HepG2 (cell line): ENCODE measurements around the gene EXOC6B. TPM values are rescaled to one million over a fixed set of nuclear protein-coding genes. Genes with fewer than 3 reads are reported as not detected.

Source experiments
- ATAC-seq: fragments of 200-7000 bp; cut with Tn5 transposase; 3 replicates; pipeline ENCODE4 v1.9.1; 2020; ENCODE audit warnings: mild to moderate bottlenecking, moderate library complexity
- BruUV-seq: library from RNA; stranded (reverse); fragments of 400-500 nt; replicated peaks from 2 replicates; lab custom pipeline; 2021; lab: Mats Ljungman, UMichigan
- CTCF ChIA-PET: fragments of 300-600 bp; formaldehyde crosslinking; extraction: SDS; loops from one replicate; lab custom pipeline; 2021; ENCODE audit warnings: low total read pairs, inconsistent platforms, low intra/inter-chr PET ratio; lab: Yijun Ruan, JAX
- POLR2A ChIA-PET: fragments of 350-600 bp; sonication (Branson Sonifier 250); formaldehyde crosslinking; loops from one replicate; lab custom pipeline; 2020; ENCODE audit warnings: antibody characterized with exemption, inconsistent platforms; lab: Yijun Ruan, JAX
- DNase-seq: peaks from one replicate; pipeline ENCODE4 v3.0.0-alpha.2; 2015; ENCODE audit warnings: low spot score
- FAIRE-seq: peaks from 3 replicates; lab custom pipeline; 2011; peaks lifted over from hg19 to GRCh38; lab: Jason Lieb, UNC
- H2AFZ ChIP-seq: one replicate; pipeline ENCODE4 v1.6.1; 2011; ENCODE audit warnings: low read length, inconsistent platforms
- H3K27ac ChIP-seq: fragments of 300-600 bp; 3 replicates; pipeline ENCODE4 v1.8.0; 2011; ENCODE audit warnings: mixed run types, mild to moderate bottlenecking, mixed read lengths, low read length, inconsistent platforms; ENCODE audit not compliant: insufficient read depth; ENCODE audit errors: extremely low read length
- H3K27me3 ChIP-seq, 2 experiments: fragments of 200-600 bp in 1 of 2; 2 replicates in 1 of 2; 3 replicates in 1 of 2; pipeline versions ENCODE4 v1.6.0 to v1.8.0; 2011; ENCODE audit warnings: low read length in 2 of 2, mild to moderate bottlenecking in 2 of 2, moderate library complexity in 2 of 2, inconsistent platforms in 1 of 2; ENCODE audit not compliant: insufficient read depth in 2 of 2, control insufficient read depth in 1 of 2
- H3K36me3 ChIP-seq, 2 experiments: fragments of 200-600 bp in 1 of 2; replicated peaks in 1 of 2; 2 replicates in 1 of 2; 3 replicates in 1 of 2; pipeline versions ENCODE4 v1.5.1 to v1.8.0; 2011; ENCODE audit warnings: low read length in 2 of 2, inconsistent platforms in 1 of 2; ENCODE audit not compliant: insufficient read depth in 2 of 2, control insufficient read depth in 1 of 2
- H3K4me1 ChIP-seq: 2 replicates; pipeline ENCODE4 v1.5.1; 2012; ENCODE audit warnings: low read length, inconsistent platforms; ENCODE audit not compliant: insufficient read depth
- H3K4me2 ChIP-seq: 2 replicates; pipeline ENCODE4 v1.6.0; 2011; ENCODE audit warnings: low read depth, low read length, inconsistent platforms
- H3K4me3 ChIP-seq, 3 experiments: fragments of 200-600 bp in 1 of 3; sonication (generic), shearing (Covaris generic) in 1 of 3; replicated peaks in 1 of 3; 2 replicates each; pipeline ENCODE4 v1.5.1; 2011 to 2016; ENCODE audit warnings: low read length in 3 of 3, inconsistent platforms in 2 of 3, low read depth in 2 of 3, mild to moderate bottlenecking in 2 of 3, control low read depth in 1 of 3, mixed read lengths in 1 of 3; ENCODE audit not compliant: insufficient read depth in 1 of 3
- H3K79me2 ChIP-seq: one replicate; pipeline ENCODE4 v1.6.1; 2011; ENCODE audit warnings: low read length, inconsistent platforms; ENCODE audit not compliant: insufficient read depth
- H3K9ac ChIP-seq: 2 replicates; pipeline ENCODE4 v1.6.0; 2011; ENCODE audit warnings: mild to moderate bottlenecking, low read depth, low read length, inconsistent platforms; ENCODE audit not compliant: insufficient read depth
- H3K9me3 ChIP-seq: 2 replicates; pipeline ENCODE4 v1.5.1; 2012; ENCODE audit warnings: mild to moderate bottlenecking, low read length
- H4K20me1 ChIP-seq: 2 replicates; pipeline ENCODE4 v1.6.0; 2011; ENCODE audit warnings: inconsistent platforms, mild to moderate bottlenecking, low read length, moderate library complexity; ENCODE audit not compliant: insufficient read depth
- ADNP ChIP-seq: sonication (generic); formaldehyde crosslinking; IDR thresholded peaks from 2 replicates; pipeline ENCODE4 v1.4.0; 2020; ENCODE audit warnings: missing genetic modification reagents
- AGO1 ChIP-seq: fragments of 200-400 bp; formaldehyde crosslinking; IDR thresholded peaks from 2 replicates; pipeline ENCODE4 v1.6.1; 2017; ENCODE audit warnings: mild to moderate bottlenecking, low read depth, low read length, moderate library complexity; ENCODE audit not compliant: poor library complexity, severe bottlenecking
- CHCHD3 ChIP-seq: sonication (generic); formaldehyde crosslinking; IDR thresholded peaks from 2 replicates; pipeline ENCODE4 v1.8.0; 2022; ENCODE audit warnings: mild to moderate bottlenecking, missing genetic modification reagents, moderate library complexity
- EP300 ChIP-seq, 3 experiments: sonication (generic) in 1 of 3; formaldehyde crosslinking in 1 of 3; IDR thresholded peaks; 2 replicates each; pipeline versions ENCODE4 v1.5.1 to v1.6.1; 2011 to 2020; ENCODE audit warnings: low read depth in 2 of 3, low read length in 2 of 3, borderline replicate concordance in 1 of 3, improper control_type of control experiment in 1 of 3, mild to moderate bottlenecking in 1 of 3, missing genetic modification reagents in 1 of 3, moderate library complexity in 1 of 3
- GATA4 ChIP-seq: sonication (generic); IDR thresholded peaks from 2 replicates; pipeline ENCODE4 v1.6.1; 2016; ENCODE audit warnings: antibody characterized with exemption, low read depth, borderline replicate concordance
- HNRNPLL ChIP-seq: fragments of 200-400 bp; formaldehyde crosslinking; IDR thresholded peaks from 2 replicates; pipeline ENCODE4 v1.6.1; 2017; ENCODE audit warnings: mild to moderate bottlenecking, low read depth, low read length; ENCODE audit not compliant: poor library complexity, severe bottlenecking
- IKZF1 ChIP-seq: fragments of 450-650 bp; IDR thresholded peaks from 2 replicates; pipeline ENCODE4 v1.7.1; 2016
- RARA ChIP-seq: IDR thresholded peaks from 2 replicates; pipeline ENCODE4 v1.6.1; 2016; ENCODE audit warnings: missing genetic modification reagents, missing compliant biosample characterization
- SPEN ChIP-seq: sonication (generic); formaldehyde crosslinking; IDR thresholded peaks from 2 replicates; pipeline ENCODE4 v1.5.1; 2020; ENCODE audit warnings: low read depth, mild to moderate bottlenecking, missing genetic modification reagents
- STAG1 ChIP-seq: sonication (generic); formaldehyde crosslinking; IDR thresholded peaks from 2 replicates; pipeline ENCODE4 v1.4.0; 2020; ENCODE audit warnings: missing genetic modification reagents
- U2AF1 ChIP-seq: fragments of 200-400 bp; formaldehyde crosslinking; optimal IDR thresholded peaks from 2 replicates; pipeline ENCODE3; 2017; ENCODE audit warnings: mild to moderate bottlenecking, low read depth, low read length
- ZFAT ChIP-seq: sonication (generic); formaldehyde crosslinking; conservative IDR thresholded peaks from 2 replicates; pipeline ENCODE4 v1.8.1; 2023; ENCODE audit warnings: missing genetic modification reagents, inconsistent platforms
- ZMYM2 ChIP-seq: sonication (generic); formaldehyde crosslinking; IDR thresholded peaks from 2 replicates; pipeline ENCODE4 v1.8.0; 2022; ENCODE audit warnings: mild to moderate bottlenecking, missing genetic modification reagents
- ZNF3 ChIP-seq: IDR thresholded peaks from 2 replicates; pipeline ENCODE4 v1.7.0; 2017; ENCODE audit warnings: inconsistent platforms
- ZNF546 ChIP-seq: sonication (generic); formaldehyde crosslinking; conservative IDR thresholded peaks from 2 replicates; pipeline ENCODE4 v1.8.1; 2023; ENCODE audit warnings: mild to moderate bottlenecking, missing genetic modification reagents
- WGBS: methylation state at CpG from one replicate; pipeline ENCODE4 v1.1.6; 2017; ENCODE audit warnings: low lambda C conversion rate; 5-methylcytosine and 5-hydroxymethylcytosine counted together
- in situ Hi-C: cut with HindIII; loops from 2 replicates; pipeline ENCODE4 v1.10.0; 2017; ENCODE audit warnings: low pct_unique_long_range_greater_than_20kb; ENCODE audit not compliant: extremely low pct_ligation_motif_present
- intact Hi-C: fragments of 100-400 bp; cut with micrococcal nuclease; formaldehyde crosslinking; loops from one replicate; pipeline ENCODE4 v1.10.0; 2022; ENCODE audit not compliant: unreplicated experiment
- polyA plus RNA-seq, 8 experiments: library from polyadenylated mRNA; depleted of rRNA in 3 of 8; stranded (reverse) in 7 of 8; unstranded in 1 of 8; fragments of >200 nt; fragmentation: Illumina TruSeq in 4 of 8; extraction: Trizol in 4 of 8; gene quantifications; 2 replicates each; pipeline versions ENCODE4 v1.2.1 to v1.2.3, GENCODE V29; 2011 to 2016; ENCODE audit warnings: low read depth in 4 of 8, missing spikeins in 1 of 8, mixed read lengths in 1 of 8; ENCODE audit not compliant: insufficient read depth in 1 of 8
- total RNA-seq, 5 experiments: library from RNA; depleted of rRNA; stranded (reverse); fragments of >200 nt; fragmentation: Illumina TruSeq; extraction: Trizol; gene quantifications; 2 replicates each; pipeline ENCODE4 v1.2.3, GENCODE V29; 2016; ENCODE audit warnings: low read depth in 1 of 5
- TF ChIP-seq, protein P1 (sequence below): IDR thresholded peaks from 2 replicates; pipeline ENCODE4 v1.6.1; 2016; ENCODE audit warnings: mild to moderate bottlenecking, missing biosample characterization, missing genetic modification reagents
- TF ChIP-seq, protein P2 (sequence below): sonication (generic); formaldehyde crosslinking; IDR thresholded peaks from 2 replicates; pipeline ENCODE4 v1.4.0; 2020; ENCODE audit warnings: low read depth, missing genetic modification reagents
- TF ChIP-seq, protein P3 (sequence below): sonication (generic); formaldehyde crosslinking; IDR thresholded peaks from 2 replicates; pipeline ENCODE4 v1.4.0; 2020; ENCODE audit warnings: mild to moderate bottlenecking, missing genetic modification reagents
- TF ChIP-seq, protein P4 (sequence below): IDR thresholded peaks from 2 replicates; pipeline ENCODE4 v1.6.1; 2016; ENCODE audit warnings: low read depth, borderline replicate concordance

EXOC6B gene
- total and polyA plus RNA-seq, 2 of the 13 experiments (the other 11 are each of a cell fraction or from before 2014, with no cell fraction given): 9.1 to 15.9 TPM

DNA sequence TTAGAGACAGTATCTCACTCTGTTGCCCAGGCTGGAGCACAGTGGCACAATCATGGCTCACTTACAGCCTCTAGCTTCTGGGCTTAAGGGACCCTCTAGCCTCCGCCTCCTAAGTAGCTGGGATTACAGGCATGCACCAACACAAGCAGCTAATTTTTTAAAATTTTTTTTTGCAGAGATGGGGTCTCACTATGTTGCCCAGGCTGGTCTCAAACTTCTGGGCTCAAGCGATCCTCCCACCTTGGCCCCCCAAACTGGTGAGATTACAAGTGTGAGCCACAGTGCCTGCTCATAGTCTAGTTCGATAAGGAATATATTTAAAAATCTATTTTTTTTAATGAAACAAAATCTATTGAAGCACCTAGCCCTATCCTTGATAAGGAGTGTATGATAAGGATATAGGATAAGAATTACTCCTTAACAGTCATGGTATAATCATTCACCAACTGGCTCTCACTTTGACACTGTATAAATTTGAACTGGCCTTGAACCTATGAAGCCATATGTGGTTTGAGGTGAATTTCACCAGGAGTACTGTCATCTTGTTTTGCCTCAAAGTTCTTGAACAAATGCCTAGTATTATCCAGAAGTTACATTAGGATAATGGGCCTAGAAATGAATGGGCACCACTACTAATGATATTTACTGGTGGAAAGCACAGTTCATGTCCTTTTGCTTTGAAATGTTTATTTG, 71.1 kb downstream of the EXOC6B start:
- Histone ChIP-seq H3K9ac (no peak overlapping the region), H3K36me3 (no peaks in the 10 kb centered on the region), H4K20me1 (no peaks in the 10 kb centered on the region), H3K27ac (peak overlapping the region; percentile 49), H3K9me3 (no peaks in the 10 kb centered on the region), H3K4me2 (peak overlapping the region; percentile 21; the same call in 1 of the 2 replicates), H3K4me3 (peak overlapping the region in 1 of 3 experiments; percentile 7; a peak in 1 of 6 replicates), H3K27me3 (no peaks in the 10 kb centered on the region), H3K79me2 (no peaks in the 10 kb centered on the region), H3K4me1 (peaks cover 68% of the 10 kb centered on the region), H2AFZ (no peak overlapping the region)
- CTCF ChIA-PET: no interaction called here
- POLR2A ChIA-PET: no interaction called here
- DNase-seq (peak; percentile 89), ATAC-seq (peak; percentile 42), FAIRE-seq (no peak)
- no TSS peak for BruUV-seq
- intact Hi-C loops (loop anchor here (5.0 kb wide), 1 partner anchor 32 kb away; no protein-coding TSS in a partner anchor), in situ Hi-C loops (no loop called here)
- 93% methylated on average over 3 of the region's 3 CpGs for WGBS
- TF ChIP-seq RARA (CRISPR knock-in tag): peak; percentile 94
- no peak for TF ChIP-seq GATA4
- peak in 1 of 2 experiments; percentile 76; a peak in 1 of 4 replicates for TF ChIP-seq EP300 (IDR thresholded peaks at IDR 0.05; ENCODE audit: low read depth in 2 of 2, low read length in 2 of 2)
- no peak for TF ChIP-seq EP300 (CRISPR knock-in tag; IDR thresholded peaks at IDR 0.05; ENCODE audit: borderline replicate concordance)
- no peak for TF ChIP-seq ZMYM2 (CRISPR knock-in tag)
- no peak for TF ChIP-seq HNRNPLL
- no peak for TF ChIP-seq STAG1 (CRISPR knock-in tag)
- no peak for TF ChIP-seq U2AF1
- no peak for TF ChIP-seq ZNF3
- TF ChIP-seq ZNF546 (CRISPR knock-in tag): no peak
- TF ChIP-seq, protein P1, sequence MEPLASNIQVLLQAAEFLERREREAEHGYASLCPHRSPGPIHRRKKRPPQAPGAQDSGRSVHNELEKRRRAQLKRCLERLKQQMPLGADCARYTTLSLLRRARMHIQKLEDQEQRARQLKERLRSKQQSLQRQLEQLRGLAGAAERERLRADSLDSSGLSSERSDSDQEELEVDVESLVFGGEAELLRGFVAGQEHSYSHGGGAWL (CRISPR knock-in tag): no peak
- TF ChIP-seq CHCHD3 (CRISPR knock-in tag): no peak
- no peak for TF ChIP-seq AGO1
- TF ChIP-seq SPEN: no peak
- TF ChIP-seq ZFAT (CRISPR knock-in tag): no peak
- TF ChIP-seq, protein P2, sequence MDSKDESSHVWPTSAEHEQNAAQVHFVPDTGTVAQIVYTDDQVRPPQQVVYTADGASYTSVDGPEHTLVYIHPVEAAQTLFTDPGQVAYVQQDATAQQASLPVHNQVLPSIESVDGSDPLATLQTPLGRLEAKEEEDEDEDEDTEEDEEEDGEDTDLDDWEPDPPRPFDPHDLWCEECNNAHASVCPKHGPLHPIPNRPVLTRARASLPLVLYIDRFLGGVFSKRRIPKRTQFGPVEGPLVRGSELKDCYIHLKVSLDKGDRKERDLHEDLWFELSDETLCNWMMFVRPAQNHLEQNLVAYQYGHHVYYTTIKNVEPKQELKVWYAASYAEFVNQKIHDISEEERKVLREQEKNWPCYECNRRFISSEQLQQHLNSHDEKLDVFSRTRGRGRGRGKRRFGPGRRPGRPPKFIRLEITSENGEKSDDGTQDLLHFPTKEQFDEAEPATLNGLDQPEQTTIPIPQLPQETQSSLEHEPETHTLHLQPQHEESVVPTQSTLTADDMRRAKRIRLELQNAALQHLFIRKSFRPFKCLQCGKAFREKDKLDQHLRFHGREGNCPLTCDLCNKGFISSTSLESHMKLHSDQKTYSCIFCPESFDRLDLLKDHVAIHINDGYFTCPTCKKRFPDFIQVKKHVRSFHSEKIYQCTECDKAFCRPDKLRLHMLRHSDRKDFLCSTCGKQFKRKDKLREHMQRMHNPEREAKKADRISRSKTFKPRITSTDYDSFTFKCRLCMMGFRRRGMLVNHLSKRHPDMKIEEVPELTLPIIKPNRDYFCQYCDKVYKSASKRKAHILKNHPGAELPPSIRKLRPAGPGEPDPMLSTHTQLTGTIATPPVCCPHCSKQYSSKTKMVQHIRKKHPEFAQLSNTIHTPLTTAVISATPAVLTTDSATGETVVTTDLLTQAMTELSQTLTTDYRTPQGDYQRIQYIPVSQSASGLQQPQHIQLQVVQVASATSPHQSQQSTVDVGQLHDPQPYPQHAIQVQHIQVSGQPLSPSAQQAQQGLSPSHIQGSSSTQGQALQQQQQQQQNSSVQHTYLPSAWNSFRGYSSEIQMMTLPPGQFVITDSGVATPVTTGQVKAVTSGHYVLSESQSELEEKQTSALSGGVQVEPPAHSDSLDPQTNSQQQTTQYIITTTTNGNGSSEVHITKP (CRISPR knock-in tag): no peak
- TF ChIP-seq, protein P3, sequence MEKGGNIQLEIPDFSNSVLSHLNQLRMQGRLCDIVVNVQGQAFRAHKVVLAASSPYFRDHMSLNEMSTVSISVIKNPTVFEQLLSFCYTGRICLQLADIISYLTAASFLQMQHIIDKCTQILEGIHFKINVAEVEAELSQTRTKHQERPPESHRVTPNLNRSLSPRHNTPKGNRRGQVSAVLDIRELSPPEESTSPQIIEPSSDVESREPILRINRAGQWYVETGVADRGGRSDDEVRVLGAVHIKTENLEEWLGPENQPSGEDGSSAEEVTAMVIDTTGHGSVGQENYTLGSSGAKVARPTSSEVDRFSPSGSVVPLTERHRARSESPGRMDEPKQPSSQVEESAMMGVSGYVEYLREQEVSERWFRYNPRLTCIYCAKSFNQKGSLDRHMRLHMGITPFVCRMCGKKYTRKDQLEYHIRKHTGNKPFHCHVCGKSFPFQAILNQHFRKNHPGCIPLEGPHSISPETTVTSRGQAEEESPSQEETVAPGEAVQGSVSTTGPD (CRISPR knock-in tag): 0 out of 2 replicates have a peak, but pooled peaks have one; percentile 36
- no peak for TF ChIP-seq ADNP (CRISPR knock-in tag)
- no peak for TF ChIP-seq IKZF1
- TF ChIP-seq, protein P4, sequence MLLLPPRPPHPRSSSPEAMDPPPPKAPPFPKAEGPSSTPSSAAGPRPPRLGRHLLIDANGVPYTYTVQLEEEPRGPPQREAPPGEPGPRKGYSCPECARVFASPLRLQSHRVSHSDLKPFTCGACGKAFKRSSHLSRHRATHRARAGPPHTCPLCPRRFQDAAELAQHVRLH (CRISPR knock-in tag): no peak
